ENCODE data around the gene RRAGC. TPM values are rescaled to one million over a fixed set of nuclear protein-coding genes. Genes with fewer than 3 reads are reported as not detected.

RRAGC gene
- total and polyA plus RNA-seq, 2 experiments from 2014 or later, result 9.3 to 12.8 TPM

- no peak overlapping the region for H3K27ac Mint-ChIP-seq
- Histone ChIP-seq H3K4me2 (no peak overlapping the region), H3K27me3 (ENCODE audit: insufficient read depth) (no peaks in the 10 kb centered on the region), H3K4me1 (ENCODE audit: insufficient read depth) (no peaks in the 10 kb centered on the region), H3K9me2 (ENCODE audit: insufficient read depth) (no peaks in the 10 kb centered on the region), H3K27ac (ENCODE audit: low read depth) (no peak overlapping the region), H4K20me1 (replicated peaks; ENCODE audit: insufficient read depth) (no peaks in the 10 kb centered on the region), H3K79me2 (replicated peaks; ENCODE audit: insufficient read depth) (no peaks in the 10 kb centered on the region), H3F3A (replicated peaks; ENCODE audit: low read depth) (no peaks in the 10 kb centered on the region), H3K36me3 (ENCODE audit: insufficient read depth) (no peaks in the 10 kb centered on the region), H3K4me3 (no peak overlapping the region), H2AFZ (no peak overlapping the region)
- H3K4me3 Mint-ChIP-seq, result no peak overlapping the region
- peaks cover 3% of the 10 kb centered on the region for H3K27me3 Mint-ChIP-seq (ENCODE audit: insufficient read depth, low read depth, poor library complexity)
- H3K9me3 Mint-ChIP-seq, result no peaks in the 10 kb centered on the region
- peaks cover 10% of the 10 kb centered on the region; the same call in 2 of the 3 replicates for H3K4me1 Mint-ChIP-seq
- DNase-seq (ENCODE audit: low spot score) (no peak), ATAC-seq (no peak)
- no peaks in the 10 kb centered on the region for H3K36me3 Mint-ChIP-seq (ENCODE audit: low read depth)
- TF ChIP-seq EZH2phosphoT487 (IDR thresholded peaks at IDR 0.05; ENCODE audit: unreplicated experiment) (no peak), REST (IDR thresholded peaks at IDR 0.05; ENCODE audit: unreplicated experiment) (no peak), JUNB (IDR thresholded peaks at IDR 0.05; ENCODE audit: unreplicated experiment) (no peak), ZNF331 (CRISPR knock-in tag; IDR thresholded peaks at IDR 0.05; ENCODE audit: low read depth) (no peak), NANOG (IDR thresholded peaks at IDR 0.05; ENCODE audit: borderline replicate concordance) (no peak), ETS1 (IDR thresholded peaks at IDR 0.05) (no peak), ZNF462 (CRISPR knock-in tag; IDR thresholded peaks at IDR 0.05) (no peak), EZH2 (IDR thresholded peaks at IDR 0.05; ENCODE audit: low read depth, unreplicated experiment) (no peak), CTCF (conservative IDR thresholded peaks at IDR 0.05; ENCODE audit: low read depth in 2 of 2) (no peak), ZNF114 (CRISPR knock-in tag; IDR thresholded peaks at IDR 0.05) (no peak), STAT1 (IDR thresholded peaks at IDR 0.05; ENCODE audit: unreplicated experiment) (no peak), POLR2AphosphoS5 (IDR thresholded peaks at IDR 0.05; ENCODE audit: low read depth) (no peak), CREB1 (CRISPR knock-in tag; IDR thresholded peaks at IDR 0.05; ENCODE audit: low read depth) (no peak)
Measured at GRCh38 chr1:38896169-38896568, 36.6 kb upstream of the RRAGC start.
